Loucy (cell line): Measurements from ENCODE around the gene COL12A1.

Experiments
- CTCF ChIP-seq: fragments of 200-600 bp; sonication (generic); conservative IDR thresholded peaks from 2 replicates; pipeline ENCODE4 v1.5.1; 2014; ENCODE audit warnings: mild to moderate bottlenecking, antibody characterized with exemption, low read length
- EZH2phosphoT487 ChIP-seq: fragments of 200-600 bp; IDR thresholded peaks from 2 replicates; pipeline ENCODE4 v1.6.1; 2018; ENCODE audit warnings: antibody characterized with exemption, mild to moderate bottlenecking, moderate library complexity, borderline replicate concordance

- TF ChIP-seq CTCF (no peak), EZH2phosphoT487 (no peak)
Measured at GRCh38 chr6:75235271-75235670, 29.4 kb upstream of the COL12A1 start.
